Measurements from ENCODE around the gene HIGD2A. TPM values are rescaled to one million over a fixed set of nuclear protein-coding genes. Genes with fewer than 3 reads are reported as not detected.

HIGD2A gene
- total and polyA plus RNA-seq, 2 experiments from 2014 or later, result 109 to 224 TPM

GRCh38 chr5:176342158-176342483 is 46.4 kb upstream of the HIGD2A start:
- H3K4me3 ChIP-seq, result no peak overlapping the region
- H3K27ac ChIP-seq, result peak overlapping the region; percentile 83
- H2AFZ ChIP-seq, result no peak overlapping the region
- WGBS (ENCODE audit: low lambda C conversion rate, missing lambda C conversion rate), result 78% methylated on average over 1 of the region's 1 CpG
- H3K79me2 ChIP-seq, result no peaks in the 10 kb centered on the region
- no peaks in the 10 kb centered on the region for H3K4me1 ChIP-seq (ENCODE audit: insufficient read depth)
- no peaks in the 10 kb centered on the region for H3K9me2 ChIP-seq (replicated peaks; ENCODE audit: insufficient read depth)
- no peak for DNase-seq (ENCODE audit: low spot score)
- no peak overlapping the region for H3K4me2 ChIP-seq
- H4K20me1 ChIP-seq (ENCODE audit: insufficient read depth, poor library complexity, severe bottlenecking), result no peaks in the 10 kb centered on the region
- H3K27me3 ChIP-seq, result no peaks in the 10 kb centered on the region
- H3K36me3 ChIP-seq (replicated peaks; ENCODE audit: insufficient read depth, low read depth), result no peaks in the 10 kb centered on the region
- TF ChIP-seq CTCF (IDR thresholded peaks at IDR 0.05; ENCODE audit: poor library complexity) (no peak), EZH2 (IDR thresholded peaks at IDR 0.05; ENCODE audit: borderline replicate concordance) (no peak), EZH2phosphoT487 (IDR thresholded peaks at IDR 0.05; ENCODE audit: low read depth, severe bottlenecking, unreplicated experiment) (no peak)
- no peaks in the 10 kb centered on the region for H3K9me3 ChIP-seq (ENCODE audit: low read depth)

- Histone ChIP-seq H3K27ac (peak overlapping the region; percentile 56), H3K9me2 (replicated peaks; ENCODE audit: insufficient read depth) (no peaks in the 10 kb centered on the region), H4K20me1 (ENCODE audit: insufficient read depth, poor library complexity, severe bottlenecking) (no peaks in the 10 kb centered on the region), H3K36me3 (replicated peaks; ENCODE audit: insufficient read depth, low read depth) (no peaks in the 10 kb centered on the region), H3K4me2 (no peak overlapping the region), H3K9me3 (ENCODE audit: low read depth) (no peaks in the 10 kb centered on the region), H3K79me2 (no peaks in the 10 kb centered on the region), H3K4me3 (no peak overlapping the region), H3K4me1 (ENCODE audit: insufficient read depth) (no peaks in the 10 kb centered on the region), H2AFZ (no peak overlapping the region), H3K27me3 (no peaks in the 10 kb centered on the region)
- 50% methylated on average over 2 of the region's 2 CpGs for WGBS (ENCODE audit: low lambda C conversion rate, missing lambda C conversion rate)
- no peak for TF ChIP-seq EZH2phosphoT487 (IDR thresholded peaks at IDR 0.05; ENCODE audit: low read depth, severe bottlenecking, unreplicated experiment)
- TF ChIP-seq EZH2 (IDR thresholded peaks at IDR 0.05; ENCODE audit: borderline replicate concordance), result no peak
- TF ChIP-seq CTCF (IDR thresholded peaks at IDR 0.05; ENCODE audit: poor library complexity), result no peak
- no peak for DNase-seq (ENCODE audit: low spot score)
These were observed 45.6 kb upstream of the HIGD2A start for GRCh38 chr5:176342766-176343458.

- Histone ChIP-seq H3K4me1 (ENCODE audit: insufficient read depth) (no peaks in the 10 kb centered on the region), H3K9me2 (replicated peaks; ENCODE audit: insufficient read depth) (no peaks in the 10 kb centered on the region), H4K20me1 (ENCODE audit: insufficient read depth, poor library complexity, severe bottlenecking) (peaks cover 16% of the 10 kb centered on the region), H3K27me3 (no peaks in the 10 kb centered on the region), H3K36me3 (replicated peaks; ENCODE audit: insufficient read depth, low read depth) (no peaks in the 10 kb centered on the region), H2AFZ (no peak overlapping the region), H3K4me3 (no peak overlapping the region), H3K4me2 (no peak overlapping the region), H3K79me2 (peaks cover 48% of the 10 kb centered on the region), H3K9me3 (ENCODE audit: low read depth) (no peaks in the 10 kb centered on the region), H3K27ac (no peak overlapping the region)
- no peak for TF ChIP-seq CTCF (IDR thresholded peaks at IDR 0.05; ENCODE audit: poor library complexity)
- TF ChIP-seq EZH2 (IDR thresholded peaks at IDR 0.05; ENCODE audit: borderline replicate concordance), result no peak
- TF ChIP-seq EZH2phosphoT487 (IDR thresholded peaks at IDR 0.05; ENCODE audit: low read depth, severe bottlenecking, unreplicated experiment), result no peak
- DNase-seq (ENCODE audit: low spot score), result no peak
- WGBS (ENCODE audit: low lambda C conversion rate, missing lambda C conversion rate), result 93% methylated on average over 8 of the region's 8 CpGs
These were observed 38.1 kb upstream of the HIGD2A start for GRCh38 chr5:176350416-176350815.

All from hepatocyte (in vitro differentiated cells).